ENCODE measurements around the gene TSEN54. TPM values are rescaled to one million over a fixed set of nuclear protein-coding genes. Genes with fewer than 3 reads are reported as not detected.

Gene TSEN54
- total and polyA plus RNA-seq, 8 donors: 15.8 to 54.0 (median 38.9) TPM

DNA sequence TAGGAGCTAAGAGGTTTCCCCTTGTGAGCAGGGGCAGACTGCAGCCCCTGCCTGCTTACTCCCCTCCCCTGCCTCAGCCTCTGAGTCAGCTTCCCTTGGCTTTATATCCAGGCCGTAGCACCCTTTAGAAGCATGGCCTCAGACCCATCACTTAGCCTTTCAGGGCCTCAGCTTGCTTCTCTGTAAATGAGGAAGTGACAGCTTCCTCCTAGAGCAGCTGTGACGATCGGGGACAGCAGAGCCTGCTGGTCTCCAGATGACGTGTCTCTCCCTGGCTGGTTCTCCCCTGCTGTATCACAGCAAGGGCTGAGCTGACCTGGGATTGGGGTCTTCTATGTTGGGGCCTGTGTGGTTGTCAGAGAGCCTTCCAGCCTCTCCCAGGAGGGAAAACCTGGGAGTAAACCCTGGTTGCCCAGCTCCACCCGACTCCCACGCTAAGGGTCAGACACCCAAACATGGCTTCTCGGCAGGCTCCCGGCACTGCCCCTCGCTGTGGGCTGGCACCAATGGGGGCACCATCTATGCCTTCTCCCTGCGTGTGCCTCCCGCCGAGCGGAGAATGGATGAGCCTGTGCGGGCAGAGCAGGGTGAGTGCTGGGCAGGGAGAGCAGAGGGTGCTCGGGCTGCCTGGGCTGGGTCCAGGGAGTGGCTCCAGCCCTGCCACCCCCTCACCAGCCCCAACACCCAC is 55.0 kb downstream of the TSEN54 start:
- H3K27ac ChIP-seq: peak overlapping the region in 1 of 2 donors; percentile 78
- no peak overlapping the region for H3K4me3 ChIP-seq
- intact Hi-C loops (cut with DNase I): no loop called here
- H3K27me3 ChIP-seq: no peaks in the 10 kb centered on the region
- ATAC-seq (peak; percentile 66), DNase-seq (peak in 3 of 4 donors; percentile 23 to 81 (median 78))
- no peaks in the 10 kb centered on the region for H3K9me3 ChIP-seq
- H3K4me1 ChIP-seq: peaks cover 0 to 13% of the 10 kb centered on the region in 2 donors
- H3K36me3 ChIP-seq: peaks cover 0 to 71% of the 10 kb centered on the region in 2 donors
- no peak for TF ChIP-seq CTCF (IDR thresholded peaks at IDR 0.05)

GRCh38 chr17:75571885-75572215 is 55.5 kb downstream of the TSEN54 start:
- Histone ChIP-seq H3K36me3 (peaks cover 0 to 71% of the 10 kb centered on the region in 2 donors), H3K27ac (peak overlapping the region in 1 of 2 donors; percentile 78), H3K9me3 (no peaks in the 10 kb centered on the region), H3K27me3 (no peaks in the 10 kb centered on the region), H3K4me3 (no peak overlapping the region), H3K4me1 (peaks cover 0 to 13% of the 10 kb centered on the region in 2 donors)
- no peak for TF ChIP-seq CTCF (IDR thresholded peaks at IDR 0.05)
- intact Hi-C loops (cut with DNase I): no loop called here
- no peak for ATAC-seq
- DNase-seq: peak in 1 of 4 donors; percentile 51

- DNase-seq (peak in 1 of 4 donors; percentile 67), ATAC-seq (no peak)
- intact Hi-C loops (cut with DNase I): no loop called here
- no peak for TF ChIP-seq CTCF (IDR thresholded peaks at IDR 0.05)
- H3K9me3 ChIP-seq: no peaks in the 10 kb centered on the region
- H3K27ac ChIP-seq: no peak overlapping the region
- H3K4me1 ChIP-seq: peaks cover 0 to 13% of the 10 kb centered on the region in 2 donors
- H3K36me3 ChIP-seq: peaks cover 0 to 66% of the 10 kb centered on the region in 2 donors
- H3K4me3 ChIP-seq: no peak overlapping the region
- H3K27me3 ChIP-seq: no peaks in the 10 kb centered on the region
These were observed 56.6 kb downstream of the TSEN54 start for GRCh38 chr17:75572713-75573539.

DNA sequence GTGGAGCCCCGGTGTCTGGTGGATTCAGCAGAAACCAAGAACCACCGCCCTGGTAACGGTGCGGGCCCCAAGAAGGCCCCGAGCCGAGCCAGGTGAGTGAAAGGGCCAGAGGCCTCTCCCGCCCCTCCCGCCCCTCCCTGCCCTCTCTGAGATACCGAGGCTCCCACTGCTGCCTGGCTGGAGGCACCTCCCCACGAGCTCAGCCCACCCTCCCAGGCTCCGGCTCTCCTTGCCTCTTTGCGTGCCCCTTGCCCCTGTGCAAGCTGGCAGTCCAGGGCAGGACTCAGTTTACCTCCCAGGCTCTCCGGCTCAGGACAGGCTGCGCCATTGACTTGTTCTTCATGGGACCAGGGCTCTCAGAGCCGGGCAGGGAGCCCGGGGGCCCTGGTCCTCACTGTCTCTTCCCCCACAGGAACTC is 57.2 kb downstream of the TSEN54 start:
- intact Hi-C loops (cut with DNase I): no loop called here
- Histone ChIP-seq H3K9me3 (no peaks in the 10 kb centered on the region), H3K27ac (no peak overlapping the region), H3K4me1 (peaks cover 0 to 13% of the 10 kb centered on the region in 2 donors), H3K4me3 (no peak overlapping the region), H3K36me3 (peaks cover 0 to 59% of the 10 kb centered on the region in 2 donors), H3K27me3 (no peaks in the 10 kb centered on the region)
- no peak for TF ChIP-seq CTCF (IDR thresholded peaks at IDR 0.05)
- no peak for DNase-seq
- no peak for ATAC-seq

- no peak for DNase-seq
- H3K4me3 ChIP-seq: no peak overlapping the region
These were observed 57.7 kb downstream of the TSEN54 start for GRCh38 chr17:75573994-75574393.

More at GRCh38 chr17:75573994-75574393, 57.7 kb downstream of the TSEN54 start:
- TF ChIP-seq CTCF (IDR thresholded peaks at IDR 0.05): no peak
- Histone ChIP-seq H3K27ac (no peak overlapping the region), H3K9me3 (no peaks in the 10 kb centered on the region), H3K4me1 (peaks cover 0 to 17% of the 10 kb centered on the region in 2 donors), H3K36me3 (peaks cover 0 to 55% of the 10 kb centered on the region in 2 donors), H3K27me3 (no peaks in the 10 kb centered on the region)
- ATAC-seq: no peak
- intact Hi-C loops (cut with DNase I): no loop called here

Measured in left lung (tissue), 10 donors.